Erythroblast (primary cell): ENCODE data around the gene RNF212.

Experiments
- GATA1 ChIP-seq: IDR thresholded peaks from 2 replicates; pipeline ENCODE4 v1.6.1; 2011; ENCODE audit warnings: low read depth, mild to moderate bottlenecking, control low read depth, low read length, moderate library complexity
- POLR2A ChIP-seq: IDR thresholded peaks from 2 replicates; pipeline ENCODE4 v1.6.1; 2011; ENCODE audit warnings: mild to moderate bottlenecking, low read length

DNA sequence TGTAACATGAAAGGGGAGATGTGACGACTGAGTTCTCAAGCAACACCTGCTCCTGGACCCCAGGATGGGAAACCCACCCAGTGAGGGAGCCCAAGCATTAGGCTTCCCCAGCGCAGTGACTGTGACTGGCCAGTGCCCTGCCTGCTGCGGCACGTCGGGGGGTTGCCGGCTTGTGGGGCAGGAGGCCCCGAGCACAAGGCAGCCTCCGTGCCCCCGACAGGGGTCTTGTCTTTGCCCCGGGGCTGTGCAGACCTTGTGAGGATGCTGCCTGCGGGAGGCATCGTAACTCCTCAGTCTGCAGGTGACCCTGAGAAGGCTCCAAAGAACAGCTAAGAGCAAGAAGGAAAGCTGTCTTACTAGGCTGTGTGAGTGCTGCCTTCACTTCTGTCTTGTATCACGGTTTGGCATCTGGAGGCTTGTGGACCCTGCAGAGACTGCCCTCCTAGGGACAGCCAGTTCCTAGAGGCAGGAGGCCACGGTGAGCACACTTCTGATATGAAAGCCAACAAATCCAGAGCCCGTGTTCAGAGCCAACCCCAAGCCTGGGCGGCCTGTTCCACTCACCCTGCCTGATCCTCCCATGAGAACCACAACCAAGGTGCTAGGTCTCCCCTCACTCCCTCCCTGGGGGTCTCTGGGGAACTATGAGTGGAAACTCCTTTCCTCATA lies 54.2 kb downstream of the RNF212 start:
- TF ChIP-seq POLR2A (no peak), GATA1 (no peak)
